ENCODE results near the gene IYD. TPM values are rescaled to one million over a fixed set of nuclear protein-coding genes. Genes with fewer than 3 reads are reported as not detected.

The IYD gene
- total RNA-seq, 4 donors from 2014 or later, result not detected

- Histone ChIP-seq H3K36me3 (no peaks in the 10 kb centered on the region), H3K4me3 (no peak overlapping the region), H3K27me3 (peaks cover 0 to 4% (median 0%) of the 10 kb centered on the region in 4 donors), H3K9me3 (no peaks in the 10 kb centered on the region), H3K27ac (replicated peaks in 1 of 4) (no peak overlapping the region), H3K4me1 (peaks cover 10 to 22% (median 14%) of the 10 kb centered on the region in 4 donors)
- intact Hi-C loops (cut with DNase I), result no loop called here
- DNase-seq (ENCODE audit: extremely low spot score), result no peak
- no peak for TF ChIP-seq POLR2A (IDR thresholded peaks at IDR 0.05; ENCODE audit: low read depth)
- no peak for TF ChIP-seq POLR2AphosphoS5 (IDR thresholded peaks at IDR 0.05)
- 85% methylated on average over 3 of the region's 3 CpGs for WGBS
Observed at GRCh38 chr6:150412221-150412620, 43.4 kb downstream of the IYD start.

GRCh38 chr6:150413198-150413597 lies 44.4 kb downstream of the IYD start:
- Histone ChIP-seq H3K4me1 (peaks cover 15 to 22% (median 17%) of the 10 kb centered on the region in 4 donors), H3K9me3 (no peaks in the 10 kb centered on the region), H3K27me3 (no peaks in the 10 kb centered on the region), H3K27ac (replicated peaks in 1 of 4) (no peak overlapping the region), H3K4me3 (no peak overlapping the region), H3K36me3 (no peaks in the 10 kb centered on the region)
- 60% methylated on average over 4 of the region's 4 CpGs for WGBS
- intact Hi-C loops (cut with DNase I), result no loop called here
- DNase-seq (ENCODE audit: extremely low spot score), result no peak
- no peak for TF ChIP-seq POLR2A (IDR thresholded peaks at IDR 0.05; ENCODE audit: low read depth)
- TF ChIP-seq POLR2AphosphoS5 (IDR thresholded peaks at IDR 0.05), result no peak
- TF ChIP-seq EP300 (IDR thresholded peaks at IDR 0.05), result no peak
- no peak for TF ChIP-seq CTCF (IDR thresholded peaks at IDR 0.05)

GRCh38 chr6:150413781-150414281 lies 45.0 kb downstream of the IYD start:
- Histone ChIP-seq H3K4me1 (peaks cover 22 to 27% (median 23%) of the 10 kb centered on the region in 4 donors), H3K4me3 (no peak overlapping the region), H3K36me3 (no peaks in the 10 kb centered on the region), H3K27me3 (no peaks in the 10 kb centered on the region), H3K27ac (replicated peaks in 1 of 4) (no peak overlapping the region), H3K9me3 (no peaks in the 10 kb centered on the region)
- intact Hi-C loops (cut with DNase I), result no loop called here
- no peak for DNase-seq (ENCODE audit: extremely low spot score)
- 81% methylated on average over 2 of the region's 3 CpGs for WGBS
- TF ChIP-seq EP300 (IDR thresholded peaks at IDR 0.05) (no peak), POLR2A (IDR thresholded peaks at IDR 0.05; ENCODE audit: low read depth) (no peak), POLR2AphosphoS5 (IDR thresholded peaks at IDR 0.05) (no peak), CTCF (IDR thresholded peaks at IDR 0.05) (no peak)

GRCh38 chr6:150416128-150416527 lies 47.3 kb downstream of the IYD start:
- no peaks in the 10 kb centered on the region for H3K36me3 ChIP-seq
- no peak for DNase-seq (ENCODE audit: extremely low spot score)
- 76% methylated on average over 2 of the region's 2 CpGs for WGBS
- no peaks in the 10 kb centered on the region for H3K9me3 ChIP-seq
- H3K27ac ChIP-seq (replicated peaks in 1 of 4), result no peak overlapping the region
- no peak overlapping the region for H3K4me3 ChIP-seq
- H3K4me1 ChIP-seq, result peaks cover 11 to 18% (median 14%) of the 10 kb centered on the region in 4 donors
- H3K27me3 ChIP-seq, result no peaks in the 10 kb centered on the region
- TF ChIP-seq CTCF (IDR thresholded peaks at IDR 0.05), result no peak
- no peak for TF ChIP-seq POLR2A (IDR thresholded peaks at IDR 0.05; ENCODE audit: low read depth)
- no peak for TF ChIP-seq EP300 (IDR thresholded peaks at IDR 0.05)
- no peak for TF ChIP-seq POLR2AphosphoS5 (IDR thresholded peaks at IDR 0.05)
- intact Hi-C loops (cut with DNase I), result no loop called here

GRCh38 chr6:150417250-150417649 lies 48.4 kb downstream of the IYD start:
- 76% methylated on average over 6 of the region's 6 CpGs for WGBS
- intact Hi-C loops (cut with DNase I), result no loop called here
- no peak for TF ChIP-seq EP300 (IDR thresholded peaks at IDR 0.05)
- TF ChIP-seq POLR2AphosphoS5 (IDR thresholded peaks at IDR 0.05), result no peak
- no peak for TF ChIP-seq CTCF (IDR thresholded peaks at IDR 0.05)
- TF ChIP-seq POLR2A (IDR thresholded peaks at IDR 0.05; ENCODE audit: low read depth), result no peak

More at GRCh38 chr6:150417250-150417649, 48.4 kb downstream of the IYD start:
- Histone ChIP-seq H3K36me3 (no peaks in the 10 kb centered on the region), H3K4me3 (no peak overlapping the region), H3K4me1 (peaks cover 11 to 18% (median 14%) of the 10 kb centered on the region in 4 donors), H3K27me3 (no peaks in the 10 kb centered on the region), H3K9me3 (no peaks in the 10 kb centered on the region), H3K27ac (replicated peaks in 1 of 4) (no peak overlapping the region)
- no peak for DNase-seq (ENCODE audit: extremely low spot score)
